Endothelial cell of umbilical vein (primary cell): ENCODE results near the gene VPS35.

Source experiments
- CTCF ChIP-seq, 2 donors: IDR thresholded peaks; 1 replicate in 1 of 2; 2 replicates in 1 of 2; pipeline ENCODE4 v1.5.1; 2011; ENCODE audit warnings: low read length in 2 of 2, mild to moderate bottlenecking in 2 of 2, moderate library complexity in 2 of 2, control low read depth in 1 of 2, inconsistent platforms in 1 of 2, low read depth in 1 of 2; ENCODE audit not compliant: insufficient read depth in 1 of 2; ENCODE audit errors: extremely low read depth in 1 of 2
- JUN ChIP-seq: IDR thresholded peaks from 2 replicates; pipeline ENCODE4 v1.6.1; 2011; ENCODE audit warnings: borderline replicate concordance, low read depth; ENCODE audit not compliant: insufficient read length, insufficient read depth
- MAX ChIP-seq: IDR thresholded peaks from 2 replicates; pipeline ENCODE4 v1.6.1; 2011; ENCODE audit not compliant: insufficient read depth, insufficient read length
- MYC ChIP-seq: IDR thresholded peaks from one replicate; pipeline ENCODE4 v1.6.1; 2011; ENCODE audit warnings: mild to moderate bottlenecking, low read depth, low read length
- POLR2A ChIP-seq: IDR thresholded peaks from 2 replicates; pipeline ENCODE4 v1.6.1; 2012; ENCODE audit warnings: low read depth, mild to moderate bottlenecking, control low read depth, low read length
- POLR2AphosphoS5 ChIP-seq: IDR thresholded peaks from 2 replicates; pipeline ENCODE4 v1.6.1; 2012; ENCODE audit warnings: low read depth, mild to moderate bottlenecking, control low read depth, low read length, moderate library complexity; ENCODE audit not compliant: insufficient read depth

GRCh38 chr16:46715769-46716305, 26.9 kb upstream of the VPS35 start:
- TF ChIP-seq JUN (no peak), MAX (no peak), CTCF (IDR thresholded peaks at IDR 0.05; ENCODE audit: extremely low read depth in 1 of 2, insufficient read depth in 1 of 2, low read depth in 1 of 2, low read length in 2 of 2) (no peak), POLR2AphosphoS5 (no peak), POLR2A (no peak), MYC (no peak)
